ENCODE results near the gene ADGRL1.
"Not testable (repeated sequence)": the region's sequence is repeated elsewhere in the genome, so short reads cannot be mapped to it uniquely, and the experiment has no call there.

Gene ADGRL1

DNA sequence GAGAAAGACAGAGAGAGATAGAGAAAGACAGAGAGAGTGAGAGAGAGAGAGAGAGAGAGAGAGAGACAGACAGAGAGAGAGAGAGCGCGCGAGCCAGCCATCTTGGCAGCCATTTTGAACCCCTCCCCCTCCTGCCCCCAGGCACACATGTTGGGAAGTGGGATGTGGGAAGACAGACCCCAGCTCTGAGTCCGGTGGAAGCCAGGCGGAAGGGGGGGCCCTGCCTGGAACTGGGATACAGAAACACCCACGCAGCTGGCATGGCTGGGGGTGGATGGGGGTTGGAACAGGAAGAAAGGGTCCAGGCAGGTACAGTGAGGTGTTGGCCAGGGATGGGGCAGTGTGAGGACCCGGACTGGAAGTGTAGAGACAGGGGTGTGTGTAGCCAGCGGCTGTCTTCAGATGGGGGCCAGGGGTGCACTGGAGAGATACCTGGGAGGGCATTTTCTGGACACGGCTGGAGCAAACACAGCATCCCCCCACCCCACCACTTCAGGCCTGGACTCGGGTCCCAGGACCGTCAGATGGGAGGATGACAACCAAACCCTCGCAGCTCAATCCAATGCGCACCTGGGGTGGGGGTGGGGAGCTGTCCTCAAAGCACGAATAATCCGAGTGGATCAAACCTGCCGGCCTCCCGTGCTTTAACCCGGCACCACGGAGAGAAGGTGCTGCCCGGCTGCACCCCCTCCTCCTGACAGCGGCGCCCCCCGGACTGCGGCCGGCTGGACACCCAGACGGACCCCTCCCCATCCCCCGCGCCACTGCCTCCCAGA lies 1.1 kb downstream of the ADGRL1 start:
- peak overlapping the region in 2 of 5 donors; percentile 40 to 41 for H3K9ac ChIP-seq (ENCODE audit: low read length in 5 of 5)
- not testable (repeated sequence) for H3K36me3 ChIP-seq (ENCODE audit: control insufficient read depth in 5 of 5, insufficient read depth in 5 of 5, low read length in 5 of 5); H3K9me3 ChIP-seq (ENCODE audit: control insufficient read depth in 5 of 5, low read length in 5 of 5); H3K27ac ChIP-seq (ENCODE audit: low read depth, low read length); H3K27me3 ChIP-seq (ENCODE audit: control insufficient read depth in 5 of 5, insufficient read depth in 4 of 5, low read length in 5 of 5)
- H3K4me3 ChIP-seq (ENCODE audit: low read depth in 1 of 5, low read length in 5 of 5) = peak overlapping the region; percentile 36 to 62 (median 55)
- peaks cover 0 to 42% (median 28%) of the 10 kb centered on the region in 5 donors for H3K4me1 ChIP-seq (ENCODE audit: control insufficient read depth in 5 of 5, insufficient read depth in 5 of 5, low read length in 5 of 5)

DNA sequence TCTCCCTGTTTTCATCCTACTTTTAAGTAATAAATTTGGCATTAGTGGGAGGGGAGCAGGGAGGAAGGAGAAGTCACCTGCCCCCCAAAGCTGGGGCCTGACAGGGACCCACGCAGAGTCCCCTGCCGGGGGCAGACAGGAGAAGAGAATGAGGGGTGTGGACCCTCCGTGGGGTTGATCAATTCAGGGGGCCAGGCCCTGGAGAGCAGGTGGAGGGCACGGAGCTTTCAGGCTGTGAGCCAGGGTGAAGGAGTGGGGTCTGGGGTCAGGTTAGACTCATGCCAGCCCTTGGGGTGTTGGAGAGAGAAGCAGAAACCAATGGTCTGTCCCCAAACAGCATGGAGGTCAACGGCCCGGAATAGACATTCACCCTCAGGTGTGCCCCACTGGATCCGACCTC lies 1.8 kb downstream of the ADGRL1 start:
- not testable (repeated sequence) for H3K27ac ChIP-seq (ENCODE audit: low read depth, low read length); H3K36me3 ChIP-seq (ENCODE audit: control insufficient read depth in 5 of 5, insufficient read depth in 5 of 5, low read length in 5 of 5); H3K27me3 ChIP-seq (ENCODE audit: control insufficient read depth in 5 of 5, insufficient read depth in 4 of 5, low read length in 5 of 5); H3K9ac ChIP-seq (ENCODE audit: low read length in 5 of 5); H3K9me3 ChIP-seq (ENCODE audit: control insufficient read depth in 5 of 5, low read length in 5 of 5)
- Histone ChIP-seq H3K4me3 (ENCODE audit: low read depth in 1 of 5, low read length in 5 of 5) (peak overlapping the region in 2 of 5 donors; percentile 48 to 62), H3K4me1 (ENCODE audit: control insufficient read depth in 5 of 5, insufficient read depth in 5 of 5, low read length in 5 of 5) (peaks cover 0 to 36% (median 23%) of the 10 kb centered on the region in 5 donors)

DNA sequence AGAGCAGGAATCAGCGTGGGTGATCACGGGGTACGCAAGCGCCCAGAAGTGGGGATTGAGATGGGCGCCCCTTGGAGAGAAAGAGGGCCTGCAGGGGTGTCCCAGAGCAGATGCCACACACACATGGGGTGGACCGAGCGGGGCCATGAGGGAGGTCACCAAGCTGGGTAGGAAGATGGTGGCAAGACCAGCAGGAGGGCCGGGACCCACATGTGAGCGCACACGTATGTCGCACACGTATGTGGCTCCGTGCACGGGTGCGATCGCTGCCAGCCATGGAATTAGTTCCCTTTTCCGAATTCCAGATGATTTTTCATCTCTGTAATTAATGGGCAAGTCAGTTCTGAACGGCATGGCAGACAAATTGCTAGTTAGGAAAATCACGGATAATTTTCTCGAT lies 2.2 kb downstream of the ADGRL1 start:
- H3K27ac ChIP-seq (ENCODE audit: low read depth, low read length); H3K4me3 ChIP-seq (ENCODE audit: low read depth in 1 of 5, low read length in 5 of 5); H3K9ac ChIP-seq (ENCODE audit: low read length in 5 of 5); H3K36me3 ChIP-seq (ENCODE audit: control insufficient read depth in 5 of 5, insufficient read depth in 5 of 5, low read length in 5 of 5); H3K9me3 ChIP-seq (ENCODE audit: control insufficient read depth in 5 of 5, low read length in 5 of 5); H3K27me3 ChIP-seq (ENCODE audit: control insufficient read depth in 5 of 5, insufficient read depth in 4 of 5, low read length in 5 of 5): not testable (repeated sequence)
- peaks cover 0 to 36% (median 23%) of the 10 kb centered on the region in 5 donors for H3K4me1 ChIP-seq (ENCODE audit: control insufficient read depth in 5 of 5, insufficient read depth in 5 of 5, low read length in 5 of 5)

DNA sequence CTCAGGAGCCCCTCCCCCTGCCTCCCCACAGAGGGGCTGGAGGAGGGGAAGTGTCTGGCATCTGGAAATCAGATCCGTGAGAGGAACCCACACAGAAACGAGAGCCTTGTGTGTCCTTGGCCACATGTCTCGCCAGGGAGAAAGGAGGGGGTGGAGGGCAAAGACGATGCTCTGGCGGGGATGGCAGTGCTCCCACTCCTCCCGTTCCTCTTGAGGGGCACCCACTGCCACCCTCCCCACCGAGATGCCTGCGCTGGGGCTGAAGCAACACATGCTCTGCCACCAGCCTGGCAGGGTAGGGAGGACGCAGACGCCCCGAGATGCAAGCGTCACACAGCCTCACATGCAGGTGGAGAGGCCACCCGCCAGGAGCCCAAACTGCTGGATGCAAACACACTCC lies 2.8 kb downstream of the ADGRL1 start:
- H3K9me3 ChIP-seq (ENCODE audit: control insufficient read depth in 5 of 5, low read length in 5 of 5) = no peaks in the 10 kb centered on the region
- peaks cover 0 to 36% (median 22%) of the 10 kb centered on the region in 5 donors for H3K4me1 ChIP-seq (ENCODE audit: control insufficient read depth in 5 of 5, insufficient read depth in 5 of 5, low read length in 5 of 5)
- H3K36me3 ChIP-seq (ENCODE audit: control insufficient read depth in 5 of 5, insufficient read depth in 5 of 5, low read length in 5 of 5) = no peaks in the 10 kb centered on the region
- no peaks in the 10 kb centered on the region for H3K27me3 ChIP-seq (ENCODE audit: control insufficient read depth in 5 of 5, insufficient read depth in 4 of 5, low read length in 5 of 5)
- no peak overlapping the region for H3K9ac ChIP-seq (ENCODE audit: low read length in 5 of 5)
- H3K27ac ChIP-seq (ENCODE audit: low read depth, low read length) = no peak overlapping the region
- no peak overlapping the region for H3K4me3 ChIP-seq (ENCODE audit: low read depth in 1 of 5, low read length in 5 of 5)

DNA sequence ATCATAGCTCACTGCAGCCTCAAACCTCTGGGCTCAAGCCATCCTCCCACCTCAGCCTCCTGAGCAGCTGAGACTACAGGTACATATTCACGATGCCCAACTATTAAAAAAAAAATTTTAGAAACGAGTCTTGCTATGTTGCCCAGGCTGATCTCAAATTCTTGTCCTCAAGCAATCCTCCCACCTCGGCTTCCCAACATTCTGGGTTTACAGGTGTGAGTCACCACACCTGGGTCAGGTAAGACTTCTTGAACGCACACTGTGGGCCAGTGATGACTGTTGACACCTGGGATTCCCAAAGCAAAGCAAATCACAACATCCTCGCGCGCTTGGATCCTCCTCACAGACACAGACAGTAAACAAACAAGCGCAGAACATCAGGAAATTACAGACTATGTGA lies 4.5 kb downstream of the ADGRL1 start:
- not testable (repeated sequence) for H3K27ac ChIP-seq (ENCODE audit: low read depth, low read length); H3K36me3 ChIP-seq (ENCODE audit: control insufficient read depth in 5 of 5, insufficient read depth in 5 of 5, low read length in 5 of 5); H3K4me3 ChIP-seq (ENCODE audit: low read depth in 1 of 5, low read length in 5 of 5); H3K27me3 ChIP-seq (ENCODE audit: control insufficient read depth in 5 of 5, insufficient read depth in 4 of 5, low read length in 5 of 5); H3K9me3 ChIP-seq (ENCODE audit: control insufficient read depth in 5 of 5, low read length in 5 of 5); H3K9ac ChIP-seq (ENCODE audit: low read length in 5 of 5)
- peaks cover 0 to 26% (median 14%) of the 10 kb centered on the region in 5 donors for H3K4me1 ChIP-seq (ENCODE audit: control insufficient read depth in 5 of 5, insufficient read depth in 5 of 5, low read length in 5 of 5)

DNA sequence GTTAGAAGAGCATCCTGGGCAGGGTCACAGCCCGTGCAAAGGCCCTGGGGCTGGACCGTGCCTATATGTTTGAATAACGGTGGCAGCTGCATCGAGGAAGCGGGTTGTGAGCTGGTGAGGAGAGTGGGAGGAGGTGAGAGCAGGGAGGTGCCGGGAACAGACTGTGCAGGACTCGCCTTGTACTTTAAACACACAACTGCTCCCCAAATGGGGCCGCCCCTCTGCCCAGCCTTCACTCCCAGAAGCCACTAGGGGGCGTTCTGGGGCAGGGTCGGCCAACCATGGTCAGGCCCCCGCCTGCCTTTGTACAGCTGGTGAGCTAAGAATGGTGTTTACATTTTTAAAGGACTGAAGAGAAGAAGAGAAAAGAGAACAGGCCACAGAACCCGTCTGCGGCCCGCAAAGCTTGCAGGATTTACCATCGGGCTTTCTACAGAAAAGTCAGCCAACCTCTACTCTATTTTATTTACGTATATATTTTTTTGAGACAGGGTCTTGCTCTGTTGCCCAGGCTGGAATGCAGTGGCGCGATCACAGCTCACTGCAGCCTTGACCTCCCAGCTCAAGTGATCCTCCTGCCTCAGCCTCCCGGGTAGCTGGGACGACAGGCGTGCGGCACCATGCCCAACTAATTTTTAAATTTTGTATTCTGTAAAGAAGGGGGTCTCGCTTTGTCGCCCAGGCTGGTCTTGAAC lies 5.7 kb downstream of the ADGRL1 start:
- peaks cover 0 to 27% (median 14%) of the 10 kb centered on the region in 5 donors for H3K4me1 ChIP-seq (ENCODE audit: control insufficient read depth in 5 of 5, insufficient read depth in 5 of 5, low read length in 5 of 5)
- not testable (repeated sequence) for H3K27ac ChIP-seq (ENCODE audit: low read depth, low read length); H3K36me3 ChIP-seq (ENCODE audit: control insufficient read depth in 5 of 5, insufficient read depth in 5 of 5, low read length in 5 of 5); H3K9me3 ChIP-seq (ENCODE audit: control insufficient read depth in 5 of 5, low read length in 5 of 5); H3K9ac ChIP-seq (ENCODE audit: low read length in 5 of 5); H3K4me3 ChIP-seq (ENCODE audit: low read depth in 1 of 5, low read length in 5 of 5); H3K27me3 ChIP-seq (ENCODE audit: control insufficient read depth in 5 of 5, insufficient read depth in 4 of 5, low read length in 5 of 5)

DNA sequence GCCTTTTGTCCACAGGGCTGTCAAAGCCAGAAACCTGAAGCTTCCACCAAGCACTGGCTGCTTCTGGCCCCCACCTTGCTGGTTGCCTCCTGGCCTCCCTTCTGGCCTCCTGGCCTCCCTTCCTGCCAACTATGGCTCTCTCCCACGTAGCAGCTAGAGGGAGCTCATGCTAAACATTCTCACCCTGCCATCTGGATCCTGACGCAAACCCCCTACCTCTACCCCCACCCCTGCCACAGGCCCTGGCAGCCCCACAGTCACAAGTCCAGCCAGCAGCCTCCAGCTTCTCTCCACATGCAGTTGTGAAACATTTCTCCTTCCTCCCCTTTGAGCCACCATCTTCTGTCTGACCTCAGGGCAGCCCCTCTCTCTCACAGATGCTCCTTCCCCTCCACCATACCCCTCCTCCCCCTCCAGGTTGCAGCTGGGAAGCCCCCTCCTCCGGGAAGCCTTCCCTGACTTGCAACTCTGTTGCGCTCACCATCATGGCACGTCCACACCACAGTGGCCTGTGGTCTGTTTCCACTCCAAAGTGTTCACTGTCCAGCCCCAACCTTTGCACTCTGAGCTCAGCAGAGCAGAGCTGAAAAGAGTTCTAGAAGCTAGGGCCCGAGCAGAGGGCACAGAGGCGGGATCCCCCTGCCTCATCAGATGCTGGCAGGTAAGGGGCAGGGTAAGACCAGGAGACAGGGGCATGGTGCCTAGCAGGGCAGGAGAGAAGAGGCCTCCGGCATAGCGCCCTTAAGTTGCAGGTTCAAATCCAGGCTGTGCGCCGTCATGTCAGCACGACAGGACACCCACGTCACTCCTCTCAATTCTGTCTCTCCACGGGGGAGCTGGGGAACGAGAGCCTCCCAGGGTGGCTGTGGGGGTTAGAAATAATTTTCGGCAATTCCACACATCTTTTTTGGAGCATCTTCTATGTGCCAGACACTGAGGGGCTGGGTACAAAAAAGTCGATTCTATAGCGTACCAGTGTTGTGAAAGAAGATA lies 7.3 kb downstream of the ADGRL1 start:
- Histone ChIP-seq H3K9me3 (ENCODE audit: control insufficient read depth in 5 of 5, low read length in 5 of 5) (no peaks in the 10 kb centered on the region), H3K27ac (ENCODE audit: low read depth, low read length) (no peak overlapping the region), H3K27me3 (ENCODE audit: control insufficient read depth in 5 of 5, insufficient read depth in 4 of 5, low read length in 5 of 5) (no peaks in the 10 kb centered on the region), H3K4me1 (ENCODE audit: control insufficient read depth in 5 of 5, insufficient read depth in 5 of 5, low read length in 5 of 5) (peaks cover 0 to 14% (median 3%) of the 10 kb centered on the region in 5 donors), H3K4me3 (ENCODE audit: low read depth in 1 of 5, low read length in 5 of 5) (no peak overlapping the region), H3K9ac (ENCODE audit: low read length in 5 of 5) (no peak overlapping the region), H3K36me3 (ENCODE audit: control insufficient read depth in 5 of 5, insufficient read depth in 5 of 5, low read length in 5 of 5) (no peaks in the 10 kb centered on the region)

DNA sequence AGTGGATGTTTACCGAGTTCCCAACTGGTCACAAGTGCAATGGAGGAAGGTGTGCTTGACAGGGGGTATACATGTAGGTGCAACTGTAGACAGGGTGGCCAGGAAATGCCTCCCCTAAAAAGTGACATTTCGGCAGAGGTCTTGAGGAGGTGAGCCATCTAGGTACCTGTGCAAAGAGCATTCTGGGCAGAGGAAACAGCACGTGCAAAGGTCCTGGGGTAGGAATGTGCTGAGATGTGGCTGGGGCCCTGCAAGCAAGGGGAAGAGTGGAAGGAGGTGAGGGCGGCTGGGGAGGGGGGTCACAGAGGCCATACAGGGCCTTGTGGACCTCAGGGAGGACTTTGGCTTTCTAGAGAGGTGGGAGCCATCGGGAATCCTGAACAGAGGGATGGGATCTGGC lies 8.1 kb downstream of the ADGRL1 start:
- no peaks in the 10 kb centered on the region for H3K27me3 ChIP-seq (ENCODE audit: control insufficient read depth in 5 of 5, insufficient read depth in 4 of 5, low read length in 5 of 5)
- H3K27ac ChIP-seq (ENCODE audit: low read depth, low read length) = no peak overlapping the region
- H3K4me1 ChIP-seq (ENCODE audit: control insufficient read depth in 5 of 5, insufficient read depth in 5 of 5, low read length in 5 of 5) = peaks cover 0 to 9% (median 3%) of the 10 kb centered on the region in 5 donors
- H3K9ac ChIP-seq (ENCODE audit: low read length in 5 of 5) = no peak overlapping the region
- H3K9me3 ChIP-seq (ENCODE audit: control insufficient read depth in 5 of 5, low read length in 5 of 5) = no peaks in the 10 kb centered on the region
- H3K36me3 ChIP-seq (ENCODE audit: control insufficient read depth in 5 of 5, insufficient read depth in 5 of 5, low read length in 5 of 5) = no peaks in the 10 kb centered on the region
- no peak overlapping the region for H3K4me3 ChIP-seq (ENCODE audit: low read depth in 1 of 5, low read length in 5 of 5)

DNA sequence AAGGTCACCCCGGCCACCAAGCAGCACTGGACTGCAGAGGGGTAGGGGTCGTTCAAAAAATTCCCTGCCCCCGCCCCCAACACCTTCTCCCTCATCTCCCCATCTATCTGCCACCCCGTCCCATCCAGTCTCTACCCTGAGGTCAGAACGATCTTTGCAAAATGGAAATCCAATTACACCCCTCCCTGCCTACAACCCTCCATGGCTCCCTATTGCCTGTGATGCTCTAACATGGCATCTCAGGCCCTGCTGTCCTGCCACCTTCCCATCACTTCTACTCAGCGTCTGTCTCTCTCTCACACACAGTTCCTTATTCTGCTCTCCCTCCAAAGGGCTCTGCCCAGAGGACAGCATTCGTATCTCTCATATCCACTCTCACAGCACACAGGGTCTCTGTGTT lies 8.7 kb downstream of the ADGRL1 start:
- not testable (repeated sequence) for H3K36me3 ChIP-seq (ENCODE audit: control insufficient read depth in 5 of 5, insufficient read depth in 5 of 5, low read length in 5 of 5); H3K27me3 ChIP-seq (ENCODE audit: control insufficient read depth in 5 of 5, insufficient read depth in 4 of 5, low read length in 5 of 5); H3K4me1 ChIP-seq (ENCODE audit: control insufficient read depth in 5 of 5, insufficient read depth in 5 of 5, low read length in 5 of 5); H3K27ac ChIP-seq (ENCODE audit: low read depth, low read length); H3K4me3 ChIP-seq (ENCODE audit: low read depth in 1 of 5, low read length in 5 of 5); H3K9me3 ChIP-seq (ENCODE audit: control insufficient read depth in 5 of 5, low read length in 5 of 5); H3K9ac ChIP-seq (ENCODE audit: low read length in 5 of 5)

DNA sequence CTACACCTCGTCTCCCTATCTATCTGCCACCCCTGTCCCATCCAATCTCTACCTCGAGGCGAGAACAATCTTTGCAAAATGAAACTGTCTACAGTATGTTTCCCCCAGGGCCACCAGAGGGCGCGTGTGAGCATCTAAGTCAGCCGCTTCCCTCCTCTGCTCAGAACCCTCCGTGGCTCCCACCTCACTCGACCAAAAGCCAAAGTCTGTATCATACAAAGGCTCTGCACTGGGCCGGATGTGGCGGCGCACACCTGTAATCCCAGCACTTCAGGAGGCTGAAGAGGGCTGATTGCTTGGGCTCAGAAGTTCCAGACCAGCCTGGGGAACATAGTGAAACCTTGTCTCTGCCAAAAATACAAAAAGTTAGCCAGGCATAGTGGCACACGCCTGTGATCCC lies 9.9 kb downstream of the ADGRL1 start:
- H3K4me3 ChIP-seq (ENCODE audit: low read depth in 1 of 5, low read length in 5 of 5); H3K9me3 ChIP-seq (ENCODE audit: control insufficient read depth in 5 of 5, low read length in 5 of 5); H3K4me1 ChIP-seq (ENCODE audit: control insufficient read depth in 5 of 5, insufficient read depth in 5 of 5, low read length in 5 of 5); H3K9ac ChIP-seq (ENCODE audit: low read length in 5 of 5); H3K27me3 ChIP-seq (ENCODE audit: control insufficient read depth in 5 of 5, insufficient read depth in 4 of 5, low read length in 5 of 5); H3K27ac ChIP-seq (ENCODE audit: low read depth, low read length); H3K36me3 ChIP-seq (ENCODE audit: control insufficient read depth in 5 of 5, insufficient read depth in 5 of 5, low read length in 5 of 5): not testable (repeated sequence)

Data from subcutaneous abdominal adipose tissue (tissue), 5 donors.